PC-9 (cell line): ENCODE measurements around the gene TMBIM6. TPM values are rescaled to one million over a fixed set of nuclear protein-coding genes. Genes with fewer than 3 reads are reported as not detected.

Source experiments
- Bru-seq: library from RNA; stranded (reverse); fragments of 400-500 nt; gene quantifications from one replicate; lab custom pipeline; 2021; lab: Mats Ljungman, UMichigan
- BruChase-seq, 2 experiments: library from RNA; stranded (reverse); fragments of 400-500 nt; gene quantifications; one replicate each; lab custom pipeline; 2021; lab: Mats Ljungman, UMichigan
- BruUV-seq: library from RNA; stranded (reverse); fragments of 400-500 nt; replicated peaks from 2 replicates; lab custom pipeline; 2021; lab: Mats Ljungman, UMichigan
- CTCF ChIA-PET: fragments of 300-600 bp; sonication (Branson Sonifier 250); formaldehyde crosslinking; loops from one replicate; lab custom pipeline; 2022; ENCODE audit warnings: antibody characterized with exemption; lab: Charles Lee
- POLR2A ChIA-PET: fragments of 300-600 bp; sonication (Branson Sonifier 250); formaldehyde crosslinking; loops from one replicate; lab custom pipeline; 2022; ENCODE audit warnings: antibody characterized with exemption; ENCODE audit not compliant: unreplicated experiment; lab: Charles Lee
- DNase-seq, 2 experiments: peaks; one replicate each; pipeline versions ENCODE4 v3.0.0 to v3.0.0-alpha.2; 2015 to 2022; ENCODE audit warnings: mixed read lengths in 1 of 2
- H2AFZ ChIP-seq: fragments of 200-600 bp; sonication (generic); 2 replicates; pipeline ENCODE4 v1.8.1; 2017; ENCODE audit warnings: antibody characterized with exemption
- H3F3A ChIP-seq: fragments of 200-600 bp; sonication (generic); 2 replicates; pipeline ENCODE4 v1.8.1; 2017; ENCODE audit warnings: antibody characterized with exemption, mild to moderate bottlenecking, low read depth; ENCODE audit not compliant: insufficient read depth
- H3K27ac ChIP-seq: fragments of 200-600 bp; sonication (generic); 2 replicates; pipeline ENCODE4 v1.6.1; 2016; ENCODE audit warnings: mixed run types
- H3K27me3 ChIP-seq: fragments of 200-600 bp; sonication (generic); 2 replicates; pipeline ENCODE4 v1.6.1; 2016; ENCODE audit warnings: low read depth, mixed run types; ENCODE audit not compliant: insufficient read depth
- H3K36me3 ChIP-seq: fragments of 200-600 bp; sonication (generic); 2 replicates; pipeline ENCODE4 v1.6.1; 2016; ENCODE audit warnings: low read depth, mixed run types
- H3K4me1 ChIP-seq: fragments of 200-600 bp; sonication (generic); replicated peaks from 2 replicates; pipeline ENCODE4 v1.6.1; 2016; ENCODE audit warnings: mixed run types; ENCODE audit not compliant: insufficient read depth
- H3K4me2 ChIP-seq: fragments of 200-600 bp; sonication (generic); 2 replicates; pipeline ENCODE4 v1.6.1; 2017; ENCODE audit warnings: mixed run types
- H3K4me3 ChIP-seq: fragments of 200-600 bp; sonication (generic); 2 replicates; pipeline ENCODE4 v1.6.1; 2016; ENCODE audit warnings: mixed run types
- H3K79me2 ChIP-seq: fragments of 200-600 bp; sonication (generic); 2 replicates; pipeline ENCODE4 v1.6.1; 2017; ENCODE audit warnings: low read depth, mixed run types
- H3K9me2 ChIP-seq: fragments of 200-600 bp; sonication (generic); 2 replicates; pipeline ENCODE4 v1.8.1; 2017; ENCODE audit warnings: mild to moderate bottlenecking; ENCODE audit not compliant: insufficient read depth
- H3K9me3 ChIP-seq: fragments of 200-600 bp; sonication (generic); 2 replicates; pipeline ENCODE4 v1.8.1; 2016; ENCODE audit warnings: low read depth; ENCODE audit not compliant: insufficient read depth
- H4K20me1 ChIP-seq: fragments of 200-600 bp; sonication (generic); 2 replicates; pipeline ENCODE4 v1.8.1; 2017; ENCODE audit not compliant: insufficient read depth
- CTCF ChIP-seq: fragments of 200-600 bp; sonication (generic); conservative IDR thresholded peaks from 2 replicates; pipeline ENCODE4 v1.6.1; 2017; ENCODE audit warnings: mixed run types, antibody characterized with exemption, mild to moderate bottlenecking, moderate library complexity
- EZH2 ChIP-seq: fragments of 200-600 bp; sonication (generic); IDR thresholded peaks from 2 replicates; pipeline ENCODE4 v1.8.0; 2017; ENCODE audit warnings: antibody characterized with exemption, low read depth
- intact Hi-C: fragments of 100-400 bp; cut with micrococcal nuclease; formaldehyde crosslinking; loops from one replicate; pipeline ENCODE4 v1.10.0; 2022; ENCODE audit not compliant: unreplicated experiment
- long read RNA-seq: library from polyadenylated mRNA; stranded (forward); transcript quantifications from one replicate; pipeline ENCODE4 v2.0.0, GENCODE V29; 2022
- total RNA-seq: library from RNA; stranded (reverse); gene quantifications from 2 replicates; pipeline ENCODE4 v1.2.3, GENCODE V29; 2021

TMBIM6 gene
- 685 and 690 TPM in 2 replicates for total RNA-seq
- Bru-seq, nascent RNA: percentile 98 among the genes with signal in this experiment
- percentile 97 among the genes with signal in this experiment for BruChase-seq, experiment 1, labeled RNA remaining after a 2-hour chase
- BruChase-seq, experiment 2, labeled RNA remaining after a 6-hour chase: percentile 99 among the genes with signal in this experiment
- long read RNA-seq, transcript TMBIM6-201 (10 exons, 2,836 nt): major isoform, 961 of 1,162 reads
- long read RNA-seq, transcript TMBIM6-217 (11 exons, 2,771 nt): minor isoform, 7 of 1,162 reads
- long read RNA-seq, transcript TMBIM6-202 (9 exons, 2,598 nt): minor isoform, 20 of 1,162 reads
- long read RNA-seq, transcript TMBIM6-219 (3 exons, 484 nt): minor isoform, 7 of 1,162 reads
- long read RNA-seq, partial matches to known transcripts: 107 of 1,162 reads
- long read RNA-seq, other reads (novel, unspliced or antisense): 47 of 1,162 reads

GRCh38 chr12:49740930-49741881, at the start of gene TMBIM6:
TMBIM6 (plus strand) TSS chr12:49741557; CDS start chr12:49752494, 10,937 bp downstream.
- no peaks in the 10 kb centered on the region for H3K27me3 ChIP-seq
- H4K20me1 ChIP-seq: peaks cover 42% of the 10 kb centered on the region
- intact Hi-C loops: no loop called here
- peaks cover 15% of the 10 kb centered on the region for H3K36me3 ChIP-seq
- H3K9me2 ChIP-seq: no peaks in the 10 kb centered on the region
- BruUV-seq: no TSS peak
- peak within 1 kb of the TSS; percentile 95 for H3K4me2 ChIP-seq
- peak within 1 kb of the TSS; percentile 87 for H3K27ac ChIP-seq
- peaks cover 19% of the 10 kb centered on the region; the same call in 1 of the 2 replicates for H3F3A ChIP-seq
- peaks cover 20% of the 10 kb centered on the region for H3K4me1 ChIP-seq
- peaks cover 47% of the 10 kb centered on the region for H3K79me2 ChIP-seq
- peak within 1 kb of the TSS; percentile 69 for H2AFZ ChIP-seq
- ChIA-PET CTCF (interaction anchor here (0.5 to 1.1 kb wide), 17 partner anchors 10 to 903 kb away, joined by 3 to 20 read pairs (median 3); partner anchors contain the start of genes COX14, DDX23 and SPATS2), POLR2A (interaction anchor here (0.5 to 1.0 kb wide), 32 partner anchors 13 to 938 kb away, joined by 3 to 16 read pairs (median 5); partner anchors contain the start of genes COX14, NCKAP5L and SMARCD1)
- H3K4me3 ChIP-seq: peak within 1 kb of the TSS; percentile 96
- peak; percentile 98 to 99 for DNase-seq
- peak; percentile 92 for TF ChIP-seq CTCF
- TF ChIP-seq EZH2: no peak
- H3K9me3 ChIP-seq: no peaks in the 10 kb centered on the region

GRCh38 chr12:49692851-49693250, 48.5 kb upstream of the TMBIM6 start:
- no peaks in the 10 kb centered on the region for H3K79me2 ChIP-seq

More at GRCh38 chr12:49692851-49693250, 48.5 kb upstream of the TMBIM6 start:
- POLR2A ChIA-PET: no interaction called here
- no peaks in the 10 kb centered on the region for H3K27me3 ChIP-seq
- no peaks in the 10 kb centered on the region for H4K20me1 ChIP-seq
- no peak overlapping the region for H3K27ac ChIP-seq
- no peaks in the 10 kb centered on the region for H3K4me1 ChIP-seq
- no peak overlapping the region for H2AFZ ChIP-seq
- no peaks in the 10 kb centered on the region for H3K9me2 ChIP-seq
- no peak for TF ChIP-seq CTCF
- TF ChIP-seq EZH2: no peak
- H3K4me2 ChIP-seq: no peak overlapping the region
- DNase-seq: no peak
- no peak overlapping the region for H3K4me3 ChIP-seq
- no peaks in the 10 kb centered on the region for H3K9me3 ChIP-seq
- no peaks in the 10 kb centered on the region for H3F3A ChIP-seq
- CTCF ChIA-PET: no interaction called here
- intact Hi-C loops: no loop called here
- H3K36me3 ChIP-seq: no peaks in the 10 kb centered on the region
- BruUV-seq: no TSS peak
